RWPE2 (cell line): Measurements from ENCODE around the gene TPSB2.
"Not testable (repeated sequence)": the region's sequence is repeated elsewhere in the genome, so short reads cannot be mapped to it uniquely, and the experiment has no call there.

Experiments used
- ATAC-seq: fragments of 200-7000 bp; cut with Tn5 transposase; 3 replicates; pipeline ENCODE4 v1.9.1; 2021; ENCODE audit warnings: low read depth
- DNase-seq: peaks from one replicate; pipeline ENCODE4 v3.0.0-alpha.2; 2020; ENCODE audit warnings: low spot score
- H3K27ac ChIP-seq: fragments of 450-650 bp; 2 replicates; pipeline ENCODE4 v1.5.1; 2017; ENCODE audit warnings: mild to moderate bottlenecking; ENCODE audit not compliant: poor library complexity, severe bottlenecking
- H3K27me3 ChIP-seq: fragments of 250-450 bp; sonication (Bioruptor Pico); 2 replicates; pipeline ENCODE4 v1.5.1; 2021; ENCODE audit warnings: mild to moderate bottlenecking, moderate library complexity; ENCODE audit not compliant: insufficient read depth, poor library complexity, severe bottlenecking
- H3K36me3 ChIP-seq: fragments of 250-450 bp; sonication (Bioruptor Pico); 2 replicates; pipeline ENCODE4 v1.5.1; 2020; ENCODE audit warnings: low read depth, mild to moderate bottlenecking, moderate library complexity
- H3K4me1 ChIP-seq: fragments of 250-450 bp; sonication (Bioruptor Pico); 2 replicates; pipeline ENCODE4 v1.5.1; 2021; ENCODE audit warnings: mild to moderate bottlenecking, moderate library complexity; ENCODE audit not compliant: insufficient read depth, poor library complexity, severe bottlenecking
- H3K4me3 ChIP-seq: fragments of 250-450 bp; sonication (Bioruptor Pico); 2 replicates; pipeline ENCODE4 v1.5.1; 2021; ENCODE audit warnings: mild to moderate bottlenecking, moderate library complexity; ENCODE audit not compliant: severe bottlenecking
- H3K9me3 ChIP-seq: fragments of 250-450 bp; sonication (Bioruptor Pico); 2 replicates; pipeline ENCODE4 v1.5.1; 2021; ENCODE audit warnings: mild to moderate bottlenecking, moderate library complexity; ENCODE audit not compliant: severe bottlenecking
- CTCF ChIP-seq: fragments of 450-650 bp; IDR thresholded peaks from one replicate; pipeline ENCODE4 v1.5.1; 2017; ENCODE audit warnings: mild to moderate bottlenecking, moderate library complexity; ENCODE audit not compliant: poor library complexity, severe bottlenecking

The TPSB2 gene

GRCh38 chr16:1276580-1276878 is 46.5 kb upstream of the TPSB2 start:
- ATAC-seq = no peak
- Histone ChIP-seq H3K9me3 (no peaks in the 10 kb centered on the region), H3K27me3 (peaks cover 6% of the 10 kb centered on the region), H3K4me1 (no peaks in the 10 kb centered on the region), H3K4me3 (no peak overlapping the region), H3K36me3 (no peaks in the 10 kb centered on the region), H3K27ac (no peak overlapping the region)
- no peak for DNase-seq
- no peak for TF ChIP-seq CTCF

GRCh38 chr16:1275791-1276579 is 46.0 kb upstream of the TPSB2 start:
- TF ChIP-seq CTCF = no peak
- Histone ChIP-seq H3K4me3 (no peak overlapping the region), H3K4me1 (no peaks in the 10 kb centered on the region), H3K27me3 (peaks cover 6% of the 10 kb centered on the region), H3K36me3 (no peaks in the 10 kb centered on the region), H3K27ac (no peak overlapping the region), H3K9me3 (no peaks in the 10 kb centered on the region)
- peak; percentile 60 for DNase-seq
- ATAC-seq = no peak

- no peaks in the 10 kb centered on the region for H3K36me3 ChIP-seq
- no peaks in the 10 kb centered on the region for H3K9me3 ChIP-seq
- H3K4me1 ChIP-seq = no peaks in the 10 kb centered on the region
- no peak for DNase-seq
- no peak for ATAC-seq
- peaks cover 11% of the 10 kb centered on the region for H3K27me3 ChIP-seq
- no peak for TF ChIP-seq CTCF
- H3K27ac ChIP-seq = no peak overlapping the region
- no peak overlapping the region for H3K4me3 ChIP-seq
Measured at GRCh38 chr16:1274767-1275166, 44.8 kb upstream of the TPSB2 start.

- Histone ChIP-seq H3K36me3 (no peaks in the 10 kb centered on the region), H3K4me1 (no peaks in the 10 kb centered on the region), H3K4me3 (no peak overlapping the region), H3K27ac (no peak overlapping the region), H3K9me3 (no peaks in the 10 kb centered on the region), H3K27me3 (peaks cover 11% of the 10 kb centered on the region)
- TF ChIP-seq CTCF = no peak
- ATAC-seq = no peak
- DNase-seq = no peak
Measured at GRCh38 chr16:1273816-1274215, 43.8 kb upstream of the TPSB2 start.

GRCh38 chr16:1272453-1273198 is 42.6 kb upstream of the TPSB2 start:
- no peak for ATAC-seq
- DNase-seq = peak; percentile 47
- H3K4me1 ChIP-seq = no peaks in the 10 kb centered on the region
- no peaks in the 10 kb centered on the region for H3K9me3 ChIP-seq
- no peaks in the 10 kb centered on the region for H3K36me3 ChIP-seq
- H3K27ac ChIP-seq = no peak overlapping the region
- peaks cover 11% of the 10 kb centered on the region for H3K27me3 ChIP-seq
- no peak for TF ChIP-seq CTCF
- no peak overlapping the region for H3K4me3 ChIP-seq

GRCh38 chr16:1271724-1272413 is 41.9 kb upstream of the TPSB2 start:
- not testable (repeated sequence) for H3K27me3 ChIP-seq, H3K27ac ChIP-seq, H3K4me1 ChIP-seq, H3K9me3 ChIP-seq, H3K36me3 ChIP-seq, H3K4me3 ChIP-seq
- ATAC-seq (peak; percentile 56; the same call in 2 of the 3 replicates), DNase-seq (peak; percentile 47)
